Fibroblast of gingiva (primary cell): ENCODE measurements around the gene PLP2.
A peak's percentile ranks its signal among the peaks of the same experiment; 100 is the strongest.
"Not testable (repeated sequence)": the region's sequence is repeated elsewhere in the genome, so short reads cannot be mapped to it uniquely, and the experiment has no call there.

Source experiments
- DNase-seq: peaks from one replicate; pipeline ENCODE4 v3.0.0-alpha.2; 2011; ENCODE audit warnings: low read depth

Gene PLP2, protein sequence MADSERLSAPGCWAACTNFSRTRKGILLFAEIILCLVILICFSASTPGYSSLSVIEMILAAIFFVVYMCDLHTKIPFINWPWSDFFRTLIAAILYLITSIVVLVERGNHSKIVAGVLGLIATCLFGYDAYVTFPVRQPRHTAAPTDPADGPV

DNA sequence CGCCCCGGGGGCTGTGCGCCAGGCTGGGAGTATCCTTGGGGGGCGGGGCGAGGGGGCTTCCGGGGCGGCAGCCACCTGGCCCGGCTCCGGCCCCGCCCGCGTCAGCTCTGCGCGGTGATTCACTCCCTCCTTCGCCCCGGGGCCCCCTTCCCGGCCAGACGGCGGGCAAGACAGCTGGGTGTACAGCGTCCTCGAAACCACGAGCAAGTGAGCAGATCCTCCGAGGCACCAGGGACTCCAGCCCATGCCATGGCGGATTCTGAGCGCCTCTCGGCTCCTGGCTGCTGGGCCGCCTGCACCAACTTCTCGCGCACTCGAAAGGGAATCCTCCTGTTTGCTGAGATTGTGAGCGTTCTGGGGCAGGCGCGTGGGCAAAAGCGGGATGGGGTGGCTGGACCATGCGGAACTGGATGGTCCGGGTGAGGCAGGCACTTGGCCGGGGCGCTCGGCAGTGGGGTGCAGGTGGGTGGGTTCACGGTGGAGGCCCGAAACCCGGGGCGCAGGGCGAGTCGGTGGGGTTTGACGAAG is at the start of gene PLP2:
PLP2 (plus strand) TSS at position 147 of the 528 bp plus-strand sequence; CDS start at position 250, 103 bp downstream.
- DNase-seq, result peak; percentile 14

DNA sequence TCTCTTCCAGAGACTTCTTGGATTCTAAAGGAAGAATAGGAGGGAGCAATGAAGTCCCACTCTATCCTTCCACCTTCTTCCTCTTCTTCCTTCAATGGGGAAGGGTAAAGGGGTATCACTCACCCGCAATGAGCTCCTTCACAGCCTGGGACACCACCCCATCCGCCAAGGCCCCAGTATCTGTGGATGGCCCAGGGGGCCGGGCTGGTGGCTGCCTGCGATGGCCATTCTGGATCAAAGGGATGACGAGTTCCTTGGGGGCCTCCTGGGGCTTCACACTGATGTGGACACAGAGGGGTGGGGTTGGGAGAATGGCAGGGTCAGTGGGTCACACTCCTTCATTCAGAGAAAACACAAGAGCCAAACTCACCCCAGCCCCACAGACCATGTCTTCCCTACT is 49.2 kb upstream of the PLP2 start:
- DNase-seq, result no peak

DNA sequence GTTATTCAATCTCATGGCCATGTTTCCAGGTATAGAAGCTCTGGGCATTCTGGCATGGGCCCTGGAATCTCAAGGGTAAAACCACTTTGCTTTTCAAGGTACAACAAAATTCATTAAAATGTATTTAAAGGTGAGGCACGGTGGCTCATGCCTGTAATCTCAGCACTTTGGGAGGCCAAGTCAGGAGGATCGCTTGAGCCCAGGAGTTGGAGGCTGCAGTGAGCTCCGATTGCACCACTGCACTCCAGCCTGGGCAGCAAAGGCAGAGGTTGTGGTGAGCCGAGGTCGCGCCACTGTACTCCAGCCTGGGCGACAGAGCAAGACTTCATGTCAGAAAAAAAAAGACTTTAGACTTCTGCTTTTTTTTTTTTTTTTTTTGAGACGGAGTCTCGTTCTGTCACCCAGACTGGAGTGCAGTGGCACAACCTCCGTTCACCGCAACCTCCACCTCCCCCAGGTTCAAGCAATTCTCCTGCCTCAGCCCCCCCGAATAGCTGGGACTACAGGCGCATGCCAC is 43.9 kb upstream of the PLP2 start:
- DNase-seq, result not testable (repeated sequence)

DNA sequence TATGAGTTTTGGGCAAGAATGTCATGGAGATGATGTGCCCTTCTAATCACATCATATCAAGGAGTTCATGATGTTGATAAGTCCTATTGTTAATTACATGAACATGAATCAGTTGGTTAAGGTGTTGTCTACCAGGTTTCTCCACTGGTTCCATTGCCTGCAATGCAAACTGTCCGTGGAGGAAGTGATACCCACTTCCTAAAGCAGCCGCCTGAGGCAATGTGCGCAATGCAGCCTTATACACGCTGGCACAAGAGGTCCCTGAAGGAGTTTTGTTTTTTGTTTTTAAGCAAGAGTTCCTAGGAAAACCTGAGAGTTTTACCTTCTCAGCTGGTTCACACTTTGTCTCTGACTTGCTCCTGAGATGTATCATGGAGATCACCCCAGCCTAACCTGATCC is 42.3 kb upstream of the PLP2 start:
- DNase-seq, result no peak

DNA sequence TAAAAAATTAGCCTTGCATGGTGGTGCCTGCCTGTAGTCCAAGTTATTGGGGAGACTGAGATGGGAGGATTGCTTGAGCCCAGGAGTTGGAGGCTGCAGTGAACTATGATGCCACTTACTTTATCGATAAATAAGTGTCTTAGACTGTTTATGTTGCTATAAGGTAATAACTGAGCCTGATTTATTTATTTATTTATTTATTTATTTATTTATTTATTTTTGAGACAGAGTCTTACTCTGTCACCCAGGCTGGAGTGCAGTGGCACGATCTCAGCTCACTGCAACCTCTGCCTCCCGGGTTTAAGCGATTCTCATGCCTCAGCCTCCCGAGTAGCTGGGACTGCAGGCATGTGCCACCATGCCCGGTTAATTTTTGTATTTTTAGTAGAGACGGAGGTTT is 39.4 kb upstream of the PLP2 start:
- not testable (repeated sequence) for DNase-seq

DNA sequence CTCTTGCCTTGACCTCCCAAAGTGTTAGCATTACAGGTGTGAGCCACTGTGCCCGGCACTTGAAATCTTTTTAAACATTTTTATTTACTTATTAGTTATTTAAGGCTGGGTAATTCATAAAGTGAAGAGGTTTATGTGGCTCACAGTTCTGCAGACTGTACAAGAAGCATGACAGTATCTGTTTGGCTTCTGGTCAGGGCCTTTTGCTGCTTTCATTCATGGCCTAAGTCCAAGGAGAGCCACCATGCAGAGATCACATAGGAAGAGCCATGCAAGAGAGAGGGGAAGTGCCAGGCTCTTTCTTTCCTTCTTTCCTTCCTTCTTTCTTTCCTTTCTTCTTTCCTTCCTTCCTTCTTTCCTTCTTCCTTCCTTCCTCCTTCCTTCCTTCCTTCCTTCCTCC is 37.9 kb upstream of the PLP2 start:
- no peak for DNase-seq

DNA sequence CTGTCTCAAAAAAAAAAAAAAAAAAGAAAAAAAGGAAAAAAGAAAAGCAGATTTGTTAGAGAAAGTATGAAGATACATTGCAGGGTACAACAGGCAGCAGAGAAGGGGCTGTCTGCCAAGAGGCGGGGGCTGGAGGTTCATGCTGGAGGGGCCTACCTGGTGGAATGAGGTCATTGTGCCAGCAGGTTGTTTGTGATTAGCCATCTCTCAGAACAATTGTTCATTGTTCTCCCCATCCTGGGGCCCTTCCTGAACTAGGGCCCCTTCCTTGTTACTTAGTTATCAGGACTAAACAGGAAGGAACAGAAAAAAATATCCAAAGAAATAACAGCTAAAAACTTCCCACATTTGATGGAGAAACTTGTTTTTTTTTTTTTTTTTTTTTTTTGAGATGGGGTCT is 34.2 kb upstream of the PLP2 start:
- DNase-seq, result no peak

DNA sequence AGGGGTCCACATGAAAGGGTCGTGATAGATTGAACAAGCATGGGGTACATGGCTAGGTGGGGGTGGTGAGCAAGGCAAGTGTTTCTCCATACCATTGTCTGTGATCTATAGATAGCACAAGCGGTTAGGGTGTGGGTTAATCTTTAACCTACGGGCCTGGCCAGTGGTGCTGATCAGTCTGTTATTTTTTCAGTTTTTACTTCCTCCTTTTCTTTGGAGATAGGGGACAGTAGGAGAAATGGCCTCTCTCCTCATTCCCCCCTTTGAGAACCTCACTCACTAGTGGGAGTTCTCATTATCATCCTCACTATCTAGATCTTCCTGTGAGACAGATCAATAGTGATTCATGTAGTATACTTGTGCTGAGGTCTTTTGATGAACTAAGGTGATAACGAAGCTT is 32.0 kb upstream of the PLP2 start:
- no peak for DNase-seq

DNA sequence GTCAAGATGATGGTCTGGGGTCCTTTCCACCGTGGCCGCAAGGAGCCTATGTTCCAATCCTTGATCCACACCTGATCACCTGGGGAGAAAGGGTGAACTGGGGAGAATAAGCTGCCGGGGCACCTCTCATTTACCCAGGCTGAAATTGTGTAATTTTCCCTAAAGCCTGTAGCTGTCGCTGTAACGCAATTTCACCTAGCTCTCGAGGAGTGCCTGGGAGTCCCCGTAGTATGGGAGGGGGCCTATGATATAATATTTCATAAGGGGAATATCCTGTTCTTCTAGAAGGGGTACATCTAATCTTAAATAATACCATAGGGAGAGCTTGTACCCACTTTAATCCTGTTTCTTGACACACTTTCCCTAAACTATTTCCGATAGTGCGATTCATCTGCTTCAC is 29.4 kb upstream of the PLP2 start:
- DNase-seq, result not testable (repeated sequence)

DNA sequence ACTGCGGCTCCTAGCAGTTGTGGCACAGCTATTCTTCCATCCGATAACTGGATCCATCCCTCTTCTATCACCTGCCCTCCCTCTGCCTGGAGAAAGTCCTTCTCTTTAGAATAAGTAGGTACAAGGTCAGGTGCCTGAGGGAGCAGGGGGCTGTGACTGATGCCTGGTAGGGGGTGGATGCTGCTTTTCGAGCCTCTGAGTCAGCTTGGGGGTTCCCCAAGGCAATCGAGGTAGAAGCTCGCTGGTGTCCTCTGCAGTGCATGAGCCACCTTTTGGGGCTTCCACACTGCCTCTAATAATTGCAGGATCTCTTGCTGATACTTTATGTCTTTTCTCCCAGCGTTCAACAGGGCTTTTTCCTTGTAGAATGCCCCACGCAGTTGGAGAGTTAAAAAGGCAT is 28.5 kb upstream of the PLP2 start:
- not testable (repeated sequence) for DNase-seq

DNA sequence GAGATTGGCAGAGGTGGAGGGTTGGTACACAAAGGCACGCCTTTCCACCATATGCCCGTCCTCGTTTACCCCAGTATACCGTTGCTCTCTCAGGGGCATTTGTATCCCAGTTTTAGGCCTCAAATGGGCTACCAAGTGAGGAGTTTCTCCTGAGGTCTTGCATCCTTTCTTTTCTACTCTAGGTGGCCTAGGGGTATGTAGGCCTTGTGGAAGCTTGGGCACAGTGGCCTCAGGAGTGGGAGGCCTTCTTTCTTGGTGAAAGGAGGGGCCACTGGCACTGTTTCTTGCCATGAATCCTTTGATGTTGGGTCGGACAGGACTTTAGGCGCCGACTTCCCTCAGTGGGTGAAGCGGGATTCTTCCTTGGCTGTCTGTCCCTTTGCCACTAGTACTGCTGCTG is 24.4 kb upstream of the PLP2 start:
- DNase-seq, result no peak

DNA sequence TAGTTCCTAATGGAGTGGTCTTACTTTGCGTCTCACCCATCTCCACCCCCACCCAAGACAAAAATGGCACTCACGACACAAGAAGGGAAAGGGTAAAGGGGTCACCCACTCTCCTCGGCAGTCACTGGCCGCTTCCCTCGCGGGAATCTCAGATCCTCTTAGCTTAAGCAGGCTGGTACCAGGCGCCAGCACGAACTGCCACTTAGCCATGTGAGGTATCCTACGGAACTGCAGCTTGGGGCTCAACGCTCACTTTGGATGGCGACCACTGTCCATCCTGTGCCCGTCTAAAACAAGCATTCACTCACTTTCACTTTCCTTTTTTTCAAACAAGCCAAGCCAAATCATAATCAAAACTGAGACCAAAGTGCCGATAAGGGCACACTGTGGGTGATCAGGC is 23.8 kb upstream of the PLP2 start:
- no peak for DNase-seq

DNA sequence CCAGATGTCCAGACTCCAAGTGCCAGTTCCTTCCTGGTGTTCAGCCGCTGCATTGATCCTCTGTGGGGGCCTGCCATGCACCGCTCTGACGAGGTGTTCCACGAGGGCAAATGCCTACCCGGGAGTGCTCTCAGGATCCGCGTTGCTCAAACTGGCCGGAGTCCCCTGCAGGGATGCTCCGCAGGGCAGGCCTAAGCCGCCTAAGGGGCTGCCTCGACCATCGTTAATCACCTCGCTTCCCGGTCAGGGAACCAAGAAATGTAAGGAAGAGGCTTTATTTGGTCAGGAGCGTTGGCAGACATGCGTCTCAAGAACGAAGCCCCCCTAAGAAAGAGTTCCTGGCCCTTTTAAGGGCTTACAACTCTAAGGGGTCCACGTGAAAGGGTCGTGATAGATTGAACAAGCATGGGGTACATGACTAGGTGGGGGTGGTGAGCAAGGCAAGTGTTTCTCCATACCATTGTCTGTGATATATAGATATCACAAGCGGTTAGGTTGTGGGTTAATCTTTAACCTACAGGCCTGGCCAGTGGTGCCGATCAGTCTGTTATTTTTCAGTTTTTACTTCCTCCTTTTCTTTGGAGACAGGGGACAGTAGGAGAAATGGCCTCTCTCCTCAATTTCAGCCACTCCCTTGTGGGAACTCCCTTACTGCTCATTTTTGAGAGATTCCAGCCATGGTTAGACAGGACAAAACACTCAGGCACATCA is 23.2 kb upstream of the PLP2 start:
- not testable (repeated sequence) for DNase-seq

DNA sequence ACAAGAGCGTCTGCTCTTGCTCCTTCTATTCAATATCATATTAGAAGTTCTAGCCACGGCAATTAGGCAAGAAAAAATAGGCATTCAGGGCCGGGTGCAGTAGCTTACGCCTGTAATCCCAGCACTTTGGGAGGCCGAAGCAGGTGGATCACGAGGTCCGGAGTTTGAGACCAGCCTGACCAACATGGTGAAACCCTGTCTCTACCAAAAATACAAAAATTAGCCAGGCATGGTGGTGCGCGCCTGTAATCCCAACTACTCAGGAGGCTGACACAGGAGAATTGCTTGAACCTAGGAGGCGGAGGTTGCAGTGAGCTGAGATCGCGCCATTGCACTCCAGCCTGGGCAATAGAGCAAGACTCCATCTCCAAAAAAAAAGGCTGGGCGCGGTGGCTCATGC is 22.4 kb upstream of the PLP2 start:
- DNase-seq, result not testable (repeated sequence)

DNA sequence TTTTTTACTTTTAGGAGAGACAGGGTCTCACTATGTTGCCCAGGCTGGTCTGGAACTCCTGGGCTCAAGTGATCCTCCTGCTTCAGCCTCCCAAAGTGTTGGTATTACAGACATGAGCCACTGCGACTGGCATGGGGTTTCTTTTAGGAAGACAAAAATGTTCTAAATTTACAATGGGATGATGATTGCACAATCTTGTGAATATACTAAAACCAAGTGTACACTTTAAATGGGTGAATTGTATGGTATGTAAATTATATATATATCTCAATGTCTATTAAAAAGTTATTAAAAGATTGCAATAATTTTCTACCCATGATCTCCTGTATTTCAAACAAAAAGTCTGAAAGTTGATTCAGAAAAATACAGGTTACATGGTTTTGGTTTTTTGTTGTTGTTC is 18.2 kb upstream of the PLP2 start:
- DNase-seq, result no peak

DNA sequence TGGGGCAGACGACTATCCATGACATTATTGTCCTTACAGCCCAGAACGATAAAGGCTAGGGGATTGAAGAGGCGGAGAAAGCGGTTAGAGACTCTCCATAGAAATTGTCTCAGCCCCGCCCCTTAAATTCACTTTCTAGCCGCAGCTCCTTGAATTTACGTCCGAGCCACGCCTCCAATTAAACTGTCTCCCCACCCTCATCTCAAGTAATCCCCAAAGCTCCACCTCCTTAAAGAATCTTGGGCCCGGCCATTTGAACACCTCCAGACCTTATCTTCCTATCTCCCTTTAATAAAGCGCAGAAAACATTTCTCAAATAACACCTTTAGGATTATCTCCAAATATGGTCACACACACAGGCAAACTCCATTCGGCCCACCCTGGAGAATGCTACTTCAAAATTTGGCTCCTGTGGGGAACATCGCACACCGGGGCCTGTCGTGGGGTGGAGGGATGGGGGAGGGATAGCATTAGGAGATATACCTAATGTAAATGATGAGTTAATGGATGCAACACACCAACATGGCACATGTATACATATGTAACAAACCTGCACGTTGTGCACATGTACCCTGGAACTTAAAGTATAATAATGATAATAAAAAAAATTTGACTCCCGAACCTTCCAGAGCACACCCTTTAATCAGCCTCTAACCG is 16.3 kb upstream of the PLP2 start:
- DNase-seq, result peak; percentile 59

DNA sequence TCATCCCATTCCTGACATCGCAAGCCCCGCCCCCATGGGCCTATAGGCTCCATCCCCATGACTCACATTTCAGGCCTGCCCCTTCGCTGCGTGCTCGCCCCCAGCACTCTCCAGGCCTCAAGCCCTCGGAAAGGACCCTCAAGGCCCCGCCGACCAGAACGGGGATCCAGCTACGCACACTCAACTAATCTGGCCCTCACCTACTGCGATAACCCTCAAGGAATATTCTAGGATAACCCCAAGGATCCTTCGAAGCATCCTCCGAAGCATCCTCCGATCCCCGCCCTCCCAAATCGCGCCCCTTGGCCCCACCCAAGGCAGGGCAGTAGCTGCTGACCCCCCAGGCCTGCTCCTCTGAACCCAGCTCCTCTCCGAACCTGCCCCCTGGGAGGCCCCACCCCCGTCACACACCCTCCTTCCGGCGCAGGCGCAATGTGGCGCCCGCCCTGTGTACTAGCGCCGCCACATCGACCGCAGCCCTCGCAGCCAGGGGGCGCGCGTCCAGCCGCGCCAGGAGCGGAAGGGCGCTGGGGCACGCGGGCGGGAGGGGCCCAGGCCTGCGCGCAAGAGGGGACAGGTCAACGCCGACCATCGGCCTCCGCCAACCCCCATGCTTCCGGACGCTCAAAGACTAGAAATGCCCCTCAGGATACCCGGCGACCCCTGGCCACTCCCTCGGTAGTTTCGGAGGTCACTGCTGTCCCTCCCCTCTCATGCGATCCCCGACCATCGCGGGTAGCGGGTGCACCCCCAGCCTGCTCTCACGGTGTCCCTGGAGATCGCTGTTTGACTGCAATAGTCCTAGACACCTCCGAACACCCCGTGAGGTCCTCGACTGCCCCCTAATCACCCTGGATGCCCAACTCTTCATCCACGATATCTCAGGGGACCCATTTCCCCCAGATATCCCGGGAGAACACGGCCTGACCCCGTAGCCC is 15.5 kb upstream of the PLP2 start:
- DNase-seq, result peak; percentile 86

DNA sequence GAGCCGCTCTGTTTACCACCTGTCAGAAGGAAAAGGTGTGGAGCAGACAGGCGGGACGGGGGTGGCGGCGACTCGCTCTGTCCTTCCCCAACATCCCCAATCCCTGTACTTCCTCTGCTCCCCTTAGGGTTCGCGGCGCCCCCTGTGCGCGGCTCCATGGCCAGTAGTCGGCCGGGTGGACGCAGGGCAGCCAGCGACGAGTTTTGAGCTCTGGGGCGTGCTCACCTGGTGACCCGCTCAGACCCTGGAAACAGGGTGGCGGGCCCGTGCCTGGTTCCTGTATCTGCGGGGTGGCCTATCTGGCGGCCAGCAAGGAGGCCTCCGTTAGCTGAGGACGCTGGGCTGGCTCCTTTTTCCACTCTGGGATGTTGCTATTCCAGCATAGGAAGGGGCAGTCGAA is 14.5 kb upstream of the PLP2 start:
- DNase-seq, result no peak

DNA sequence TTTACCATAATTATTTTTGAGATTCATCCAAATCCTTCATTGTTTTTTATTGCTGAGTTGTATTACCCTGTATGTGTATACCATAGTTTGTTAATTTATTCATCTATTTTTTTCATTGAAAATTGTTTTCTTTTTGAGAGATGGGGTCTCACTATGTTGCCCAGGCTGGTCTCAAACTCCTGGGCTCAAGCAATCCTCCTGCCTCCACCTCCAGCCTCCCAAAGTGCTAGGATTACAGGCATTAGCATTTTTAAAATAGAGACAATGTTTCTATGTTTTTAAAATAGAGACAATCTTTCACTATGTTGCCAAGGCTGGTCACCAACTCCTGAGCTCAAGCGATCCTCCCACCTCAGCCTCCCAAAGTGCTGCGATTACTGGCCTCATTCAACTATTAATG is 10.8 kb upstream of the PLP2 start:
- no peak for DNase-seq

DNA sequence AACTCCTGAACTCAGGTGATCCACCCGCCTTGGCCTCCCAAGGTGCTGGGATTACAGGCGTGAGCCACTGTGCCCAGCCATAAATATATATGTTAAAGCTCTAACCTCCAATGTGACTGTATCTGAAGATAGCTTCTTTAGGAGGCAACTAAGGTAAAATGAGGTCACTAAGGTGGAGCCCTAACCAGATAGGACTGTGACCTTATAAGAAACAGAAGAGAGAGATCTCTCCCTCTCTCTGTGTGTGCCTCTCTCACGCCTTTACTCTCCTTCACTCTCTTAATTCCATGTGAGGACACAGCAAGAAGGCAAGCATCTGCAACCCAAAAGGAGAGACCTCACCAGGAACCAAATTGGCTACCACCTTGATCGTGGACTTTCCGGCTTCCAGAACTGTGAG is 10.1 kb upstream of the PLP2 start:
- no peak for DNase-seq

DNA sequence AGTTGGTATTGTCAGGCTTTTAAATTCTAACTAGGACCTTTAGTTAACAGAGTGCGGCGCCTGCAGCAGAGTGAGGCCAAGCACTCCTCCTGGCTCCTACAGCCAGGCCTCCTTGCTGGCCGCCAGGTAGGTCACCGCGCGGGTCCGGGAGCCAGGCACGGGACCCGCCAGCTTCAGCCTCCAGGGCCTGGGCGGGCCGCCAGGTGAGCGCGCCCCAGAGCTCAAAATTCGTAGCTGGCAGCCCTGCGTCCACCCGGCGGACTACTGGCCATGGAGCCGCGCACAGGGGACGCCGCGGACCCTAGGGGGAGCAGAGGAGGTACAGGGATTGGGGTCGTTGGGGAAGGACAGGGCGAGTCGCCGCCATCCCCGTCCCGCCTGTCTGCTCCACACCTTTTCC is 9.1 kb upstream of the PLP2 start, which contains the start of gene MAGIX:
MAGIX (plus strand) TSS at position 139 of the 400 bp plus-strand sequence; CDS start at position 271, 132 bp downstream.
- DNase-seq, result no peak
